NB4 (cell line): ENCODE measurements around the gene EZH2.

Source experiments
- CTCF ChIP-seq: IDR thresholded peaks from one replicate; pipeline ENCODE4 v1.5.1; 2012; ENCODE audit warnings: low read depth, low read length
- MYC ChIP-seq: IDR thresholded peaks from 2 replicates; pipeline ENCODE4 v1.6.1; 2011; ENCODE audit warnings: low read depth, low read length
- POLR2A ChIP-seq: IDR thresholded peaks from 2 replicates; pipeline ENCODE4 v1.6.1; 2011; ENCODE audit warnings: mild to moderate bottlenecking; ENCODE audit not compliant: insufficient read length; ENCODE audit errors: extremely low read depth

GRCh38 chr7:148835854-148836253 lies 48.2 kb downstream of the EZH2 start:
- TF ChIP-seq POLR2A (no peak), CTCF (no peak), MYC (no peak)
